ENCODE data around the gene JUNB.

DNA sequence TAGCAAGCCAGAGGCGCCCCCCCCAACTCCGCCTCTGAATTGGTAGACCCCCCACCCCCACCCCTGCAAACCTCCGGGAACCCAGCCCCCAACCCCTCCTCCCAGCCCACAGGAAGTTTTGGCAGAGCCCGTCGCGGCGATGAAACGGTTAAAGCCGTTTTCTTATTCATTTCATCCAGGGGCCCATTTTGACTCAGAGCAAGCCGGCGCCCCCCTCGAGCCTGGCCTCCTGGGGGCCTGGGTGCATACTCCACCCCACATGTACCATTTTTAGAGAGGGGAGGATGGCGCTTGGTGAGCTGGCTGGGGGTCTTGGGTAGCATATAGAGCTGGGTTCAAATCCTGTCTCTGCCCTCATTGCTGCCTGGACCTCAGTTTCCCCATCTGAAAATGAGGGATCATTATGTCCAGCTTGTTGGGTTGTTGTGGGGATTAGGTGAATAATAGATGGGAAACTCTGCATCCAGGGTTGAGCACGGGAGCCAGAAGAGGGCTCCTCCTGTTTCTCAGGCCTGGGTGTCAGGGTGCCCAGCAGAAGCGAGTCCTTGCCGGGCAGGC is 7.9 kb upstream of the JUNB start:
- TF ChIP-seq POLR2A (IDR thresholded peaks at IDR 0.05; ENCODE audit: insufficient read depth in 1 of 2, low read depth in 2 of 2, low read length in 2 of 2) (no peak), XRCC5 (optimal IDR thresholded peaks at IDR 0.05; ENCODE audit: low read length) (no peak), CHD2 (IDR thresholded peaks at IDR 0.05; ENCODE audit: low read depth, low read length) (no peak), ETV6 (CRISPR knock-in tag; conservative IDR thresholded peaks at IDR 0.05) (no peak), HNRNPH1 (optimal IDR thresholded peaks at IDR 0.05; ENCODE audit: low read depth, low read length) (no peak), FOXA1 (IDR thresholded peaks at IDR 0.05) (no peak), FOXA1 (CRISPR knock-in tag; IDR thresholded peaks at IDR 0.05) (no peak), ZNF780A (CRISPR knock-in tag; IDR thresholded peaks at IDR 0.05) (no peak), ZNF343 (CRISPR knock-in tag; IDR thresholded peaks at IDR 0.05) (no peak), NR2F2 (IDR thresholded peaks at IDR 0.05; ENCODE audit: borderline replicate concordance, low read depth) (no peak), TBP (CRISPR knock-in tag; IDR thresholded peaks at IDR 0.05) (no peak), POLR2G (IDR thresholded peaks at IDR 0.05; ENCODE audit: low read depth, low read length) (no peak), ZNF329 (CRISPR knock-in tag; IDR thresholded peaks at IDR 0.05; ENCODE audit: low read depth) (no peak)
- TF ChIP-seq, protein P1, sequence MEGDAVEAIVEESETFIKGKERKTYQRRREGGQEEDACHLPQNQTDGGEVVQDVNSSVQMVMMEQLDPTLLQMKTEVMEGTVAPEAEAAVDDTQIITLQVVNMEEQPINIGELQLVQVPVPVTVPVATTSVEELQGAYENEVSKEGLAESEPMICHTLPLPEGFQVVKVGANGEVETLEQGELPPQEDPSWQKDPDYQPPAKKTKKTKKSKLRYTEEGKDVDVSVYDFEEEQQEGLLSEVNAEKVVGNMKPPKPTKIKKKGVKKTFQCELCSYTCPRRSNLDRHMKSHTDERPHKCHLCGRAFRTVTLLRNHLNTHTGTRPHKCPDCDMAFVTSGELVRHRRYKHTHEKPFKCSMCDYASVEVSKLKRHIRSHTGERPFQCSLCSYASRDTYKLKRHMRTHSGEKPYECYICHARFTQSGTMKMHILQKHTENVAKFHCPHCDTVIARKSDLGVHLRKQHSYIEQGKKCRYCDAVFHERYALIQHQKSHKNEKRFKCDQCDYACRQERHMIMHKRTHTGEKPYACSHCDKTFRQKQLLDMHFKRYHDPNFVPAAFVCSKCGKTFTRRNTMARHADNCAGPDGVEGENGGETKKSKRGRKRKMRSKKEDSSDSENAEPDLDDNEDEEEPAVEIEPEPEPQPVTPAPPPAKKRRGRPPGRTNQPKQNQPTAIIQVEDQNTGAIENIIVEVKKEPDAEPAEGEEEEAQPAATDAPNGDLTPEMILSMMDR (CRISPR knock-in tag; IDR thresholded peaks at IDR 0.05) = no peak
- TF ChIP-seq, protein P2, sequence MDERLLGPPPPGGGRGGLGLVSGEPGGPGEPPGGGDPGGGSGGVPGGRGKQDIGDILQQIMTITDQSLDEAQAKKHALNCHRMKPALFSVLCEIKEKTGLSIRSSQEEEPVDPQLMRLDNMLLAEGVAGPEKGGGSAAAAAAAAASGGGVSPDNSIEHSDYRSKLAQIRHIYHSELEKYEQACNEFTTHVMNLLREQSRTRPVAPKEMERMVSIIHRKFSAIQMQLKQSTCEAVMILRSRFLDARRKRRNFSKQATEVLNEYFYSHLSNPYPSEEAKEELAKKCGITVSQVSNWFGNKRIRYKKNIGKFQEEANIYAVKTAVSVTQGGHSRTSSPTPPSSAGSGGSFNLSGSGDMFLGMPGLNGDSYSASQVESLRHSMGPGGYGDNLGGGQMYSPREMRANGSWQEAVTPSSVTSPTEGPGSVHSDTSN (CRISPR knock-in tag; IDR thresholded peaks at IDR 0.05) = no peak

Data from HepG2 (cell line).